GM11168 (cell line): Measurements from ENCODE around the gene SCAMP2.

Experiments used
- in situ Hi-C: fragments of 300-500 bp; cut with MboI; formaldehyde crosslinking; loops from one replicate; pipeline ENCODE4 v1.12.0; 2022; ENCODE audit warnings: low sequenced_read_pairs; ENCODE audit not compliant: unreplicated experiment

Gene SCAMP2

GRCh38 chr15:74825866-74826265 lies 47.3 kb downstream of the SCAMP2 start:
- in situ Hi-C loops: no loop called here

GRCh38 chr15:74824976-74825375 lies 48.2 kb downstream of the SCAMP2 start:
- in situ Hi-C loops: no loop called here

GRCh38 chr15:74823324-74823723 lies 49.8 kb downstream of the SCAMP2 start:
- in situ Hi-C loops: no loop called here

GRCh38 chr15:74822233-74822632 lies 50.9 kb downstream of the SCAMP2 start:
- in situ Hi-C loops: no loop called here

- in situ Hi-C loops: no loop called here
These were observed 51.4 kb downstream of the SCAMP2 start for GRCh38 chr15:74821790-74822158.

- in situ Hi-C loops: no loop called here
These were observed 51.9 kb downstream of the SCAMP2 start for GRCh38 chr15:74821091-74821789.

- in situ Hi-C loops: no loop called here
These were observed 53.1 kb downstream of the SCAMP2 start for GRCh38 chr15:74820056-74820455.

GRCh38 chr15:74817370-74817737 lies 55.8 kb downstream of the SCAMP2 start:
- in situ Hi-C loops: no loop called here

- in situ Hi-C loops: no loop called here
These were observed 56.4 kb downstream of the SCAMP2 start for GRCh38 chr15:74816624-74817369.

GRCh38 chr15:74815961-74816360 lies 57.2 kb downstream of the SCAMP2 start:
- in situ Hi-C loops: no loop called here

GRCh38 chr15:74815121-74815934 lies 57.8 kb downstream of the SCAMP2 start:
- in situ Hi-C loops: no loop called here

- in situ Hi-C loops: no loop called here
These were observed 60.6 kb downstream of the SCAMP2 start, which contains the start of gene LMAN1L for GRCh38 chr15:74812533-74812932. Gene LMAN1L, plus strand, starts transcription at chr15:74812835. Its CDS starts 20 bp downstream, at chr15:74812855.

- in situ Hi-C loops: no loop called here
These were observed 63.2 kb downstream of the SCAMP2 start for GRCh38 chr15:74809956-74810355.

- in situ Hi-C loops: no loop called here
These were observed 63.9 kb downstream of the SCAMP2 start for GRCh38 chr15:74809242-74809641.

GRCh38 chr15:74808840-74809229 lies 64.3 kb downstream of the SCAMP2 start:
- in situ Hi-C loops: no loop called here

- in situ Hi-C loops: no loop called here
These were observed 64.9 kb downstream of the SCAMP2 start for GRCh38 chr15:74808078-74808839.

GRCh38 chr15:74807282-74807681 lies 65.9 kb downstream of the SCAMP2 start:
- in situ Hi-C loops: no loop called here

GRCh38 chr15:74804935-74805334 lies 68.2 kb downstream of the SCAMP2 start:
- in situ Hi-C loops: no loop called here

GRCh38 chr15:74802862-74803447 lies 70.2 kb downstream of the SCAMP2 start:
- in situ Hi-C loops: no loop called here

GRCh38 chr15:74802290-74802689 lies 70.9 kb downstream of the SCAMP2 start:
- in situ Hi-C loops: no loop called here
